Endothelial cell (in vitro differentiated cells): Measurements from ENCODE around the gene SYNGR2. TPM values are rescaled to one million over a fixed set of nuclear protein-coding genes. Genes with fewer than 3 reads are reported as not detected.

Source experiments
- DNase-seq: peaks from one replicate; pipeline ENCODE4 v3.0.0; 2021; ENCODE audit warnings: low spot score
- H3K27ac Mint-ChIP-seq: one replicate; pipeline ENCODE4 v1.8.0; 2021; ENCODE audit warnings: mixed read lengths, inconsistent platforms; ENCODE audit not compliant: unreplicated experiment
- H3K27me3 Mint-ChIP-seq: one replicate; pipeline ENCODE4 v1.8.0; 2021; ENCODE audit warnings: mild to moderate bottlenecking, moderate library complexity, mixed read lengths, inconsistent platforms; ENCODE audit not compliant: unreplicated experiment
- H3K36me3 Mint-ChIP-seq: one replicate; pipeline ENCODE4 v1.8.0; 2021; ENCODE audit warnings: mild to moderate bottlenecking, low read depth, mixed read lengths, inconsistent platforms; ENCODE audit not compliant: unreplicated experiment
- H3K4me1 Mint-ChIP-seq: one replicate; pipeline ENCODE4 v1.8.0; 2021; ENCODE audit warnings: mild to moderate bottlenecking, mixed read lengths, inconsistent platforms; ENCODE audit not compliant: unreplicated experiment
- H3K4me3 Mint-ChIP-seq: one replicate; pipeline ENCODE4 v1.8.0; 2021; ENCODE audit warnings: mild to moderate bottlenecking, mixed read lengths, inconsistent platforms; ENCODE audit not compliant: unreplicated experiment
- H3K9me3 Mint-ChIP-seq: one replicate; pipeline ENCODE4 v1.8.0; 2021; ENCODE audit warnings: mixed read lengths, inconsistent platforms; ENCODE audit not compliant: unreplicated experiment
- CTCF ChIP-seq: fragments of 200-600 bp; sonication (generic); IDR thresholded peaks from one replicate; pipeline ENCODE4 v1.5.0; 2021; ENCODE audit warnings: antibody characterized with exemption; ENCODE audit not compliant: unreplicated experiment
- total RNA-seq: library from RNA; stranded (reverse); fragmentation: NEBNext Ultra II Directional; extraction: Animal tissue kit (Norgen Biotek cat#: 25700); gene quantifications from one replicate; pipeline ENCODE4 v1.2.1, GENCODE V29; 2021; ENCODE audit not compliant: unreplicated experiment

Gene SYNGR2
- total RNA-seq, 1 donor from 2014 or later = 72.6 TPM

GRCh38 chr17:78175643-78175981, 7.2 kb downstream of the SYNGR2 start:
- Mint-ChIP-seq H3K27ac (no peak overlapping the region), H3K4me3 (no peak overlapping the region), H3K36me3 (peaks cover 19% of the 10 kb centered on the region), H3K4me1 (peaks cover 10% of the 10 kb centered on the region), H3K27me3 (peaks cover 5% of the 10 kb centered on the region), H3K9me3 (no peaks in the 10 kb centered on the region)
- no peak for TF ChIP-seq CTCF
- DNase-seq = no peak

- no peaks in the 10 kb centered on the region for H3K9me3 Mint-ChIP-seq
- no peak overlapping the region for H3K4me3 Mint-ChIP-seq
These were observed 8.2 kb downstream of the SYNGR2 start for GRCh38 chr17:78176548-78177025.

GRCh38 chr17:78179372-78179771, 11.0 kb downstream of the SYNGR2 start:
- Mint-ChIP-seq H3K4me3 (no peak overlapping the region), H3K36me3 (peaks cover 5% of the 10 kb centered on the region)

More at GRCh38 chr17:78176548-78177025, 8.2 kb downstream of the SYNGR2 start:
- Mint-ChIP-seq H3K27me3 (peaks cover 6% of the 10 kb centered on the region), H3K4me1 (peaks cover 7% of the 10 kb centered on the region), H3K36me3 (peaks cover 20% of the 10 kb centered on the region), H3K27ac (no peak overlapping the region)
- peak; percentile 88 for TF ChIP-seq CTCF
- DNase-seq = peak; percentile 85

GRCh38 chr17:78180083-78180482, 11.7 kb downstream of the SYNGR2 start:
- Mint-ChIP-seq H3K4me3 (no peak overlapping the region), H3K36me3 (peaks cover 5% of the 10 kb centered on the region), H3K27ac (no peak overlapping the region), H3K4me1 (peaks cover 9% of the 10 kb centered on the region), H3K9me3 (no peaks in the 10 kb centered on the region), H3K27me3 (peaks cover 7% of the 10 kb centered on the region)
- DNase-seq = no peak
- TF ChIP-seq CTCF = no peak

More at GRCh38 chr17:78179372-78179771, 11.0 kb downstream of the SYNGR2 start:
- H3K27me3 Mint-ChIP-seq = peaks cover 3% of the 10 kb centered on the region
- DNase-seq = no peak
- no peak overlapping the region for H3K27ac Mint-ChIP-seq
- H3K9me3 Mint-ChIP-seq = no peaks in the 10 kb centered on the region
- peaks cover 7% of the 10 kb centered on the region for H3K4me1 Mint-ChIP-seq
- TF ChIP-seq CTCF = no peak

GRCh38 chr17:78180508-78180907, 12.1 kb downstream of the SYNGR2 start:
- Mint-ChIP-seq H3K4me1 (peaks cover 10% of the 10 kb centered on the region), H3K4me3 (no peak overlapping the region), H3K27me3 (peaks cover 7% of the 10 kb centered on the region), H3K27ac (no peak overlapping the region), H3K36me3 (peaks cover 5% of the 10 kb centered on the region), H3K9me3 (no peaks in the 10 kb centered on the region)
- no peak for DNase-seq
- TF ChIP-seq CTCF = no peak
